A549 (cell line): ENCODE measurements around the gene TTF2.

Experiments
- BHLHE40 ChIP-seq: IDR thresholded peaks from 2 replicates; pipeline ENCODE4 v1.6.1; 2012; ENCODE audit warnings: low read depth, low read length, inconsistent platforms
- HMGXB4 ChIP-seq: fragments of 250-450 bp; sonication (Bioruptor Pico); IDR thresholded peaks from 2 replicates; pipeline ENCODE4 v1.5.0; 2021; ENCODE audit warnings: mild to moderate bottlenecking, moderate library complexity, borderline replicate concordance

- TF ChIP-seq HMGXB4 (CRISPR knock-in tag) (no peak), BHLHE40 (no peak)
Observed at GRCh38 chr1:117069220-117069844, 9.2 kb downstream of the TTF2 start.
